ENCODE data around the gene TP53INP2.
"Not testable (repeated sequence)": the region's sequence is repeated elsewhere in the genome, so short reads cannot be mapped to it uniquely, and the experiment has no call there.

Gene TP53INP2

GRCh38 chr20:34722560-34722959 lies 18.4 kb downstream of the TP53INP2 start:
- DNase-seq (ENCODE audit: low spot score): not testable (repeated sequence)

- no peak for DNase-seq (ENCODE audit: low spot score)
Observed at GRCh38 chr20:34724172-34724571, 20.0 kb downstream of the TP53INP2 start.

GRCh38 chr20:34729416-34729815 lies 25.3 kb downstream of the TP53INP2 start:
- no peak for DNase-seq (ENCODE audit: low spot score)

- no peak for DNase-seq (ENCODE audit: low spot score)
Observed at GRCh38 chr20:34732523-34732922, 28.4 kb downstream of the TP53INP2 start.

GRCh38 chr20:34736106-34736735 lies 32.1 kb downstream of the TP53INP2 start:
- no peak for DNase-seq (ENCODE audit: low spot score)

- DNase-seq (ENCODE audit: low spot score): no peak
Observed at GRCh38 chr20:34743039-34743438, 38.9 kb downstream of the TP53INP2 start.

GRCh38 chr20:34744340-34744739 lies 40.2 kb downstream of the TP53INP2 start:
- DNase-seq (ENCODE audit: low spot score): no peak

- no peak for DNase-seq (ENCODE audit: low spot score)
Observed at GRCh38 chr20:34744847-34745246, 40.7 kb downstream of the TP53INP2 start.

GRCh38 chr20:34746674-34747073 lies 42.5 kb downstream of the TP53INP2 start:
- DNase-seq (ENCODE audit: low spot score): no peak

GRCh38 chr20:34747479-34747878 lies 43.3 kb downstream of the TP53INP2 start:
- no peak for DNase-seq (ENCODE audit: low spot score)

- no peak for DNase-seq (ENCODE audit: low spot score)
Observed at GRCh38 chr20:34748709-34749108, 44.6 kb downstream of the TP53INP2 start.

GRCh38 chr20:34750484-34750883 lies 46.3 kb downstream of the TP53INP2 start:
- no peak for DNase-seq (ENCODE audit: low spot score)

- DNase-seq (ENCODE audit: low spot score): no peak
Observed at GRCh38 chr20:34751453-34751852, 47.3 kb downstream of the TP53INP2 start.

- DNase-seq (ENCODE audit: low spot score): no peak
Observed at GRCh38 chr20:34753706-34754461, 49.7 kb downstream of the TP53INP2 start.

- DNase-seq (ENCODE audit: low spot score): no peak
Observed at GRCh38 chr20:34754611-34755010, 50.5 kb downstream of the TP53INP2 start.

- DNase-seq (ENCODE audit: low spot score): no peak
Observed at GRCh38 chr20:34755367-34755766, 51.2 kb downstream of the TP53INP2 start.

- DNase-seq (ENCODE audit: low spot score): no peak
Observed at GRCh38 chr20:34762031-34762555, 57.9 kb downstream of the TP53INP2 start.

Measured in hepatic stellate cell (primary cell).